ENCODE measurements around the gene SRPK1.

Gene SRPK1

GRCh38 chr6:35920793-35921732 lies at the start of gene SRPK1:
Gene SRPK1 (minus strand): TSS chr6:35921098. CDS start chr6:35921056, 42 bp downstream.
- Histone ChIP-seq H3K9me3 (ENCODE audit: control insufficient read depth in 5 of 5, low read length in 5 of 5) (no peaks in the 10 kb centered on the region), H3K4me1 (ENCODE audit: control insufficient read depth in 5 of 5, insufficient read depth in 5 of 5, low read length in 5 of 5) (peaks cover 0 to 29% (median 27%) of the 10 kb centered on the region in 5 donors), H3K4me3 (ENCODE audit: low read depth in 1 of 5, low read length in 5 of 5) (peak within 1 kb of the TSS; percentile 71 to 93 (median 89)), H3K27ac (ENCODE audit: low read depth, low read length) (peak within 1 kb of the TSS; percentile 39), H3K9ac (ENCODE audit: low read length in 5 of 5) (peak within 1 kb of the TSS; percentile 57 to 91 (median 82)), H3K36me3 (ENCODE audit: control insufficient read depth in 5 of 5, insufficient read depth in 5 of 5, low read length in 5 of 5) (no peaks in the 10 kb centered on the region), H3K27me3 (ENCODE audit: control insufficient read depth in 5 of 5, insufficient read depth in 4 of 5, low read length in 5 of 5) (no peaks in the 10 kb centered on the region)

GRCh38 chr6:35970181-35970580 lies 49.3 kb upstream of the SRPK1 start:
- no peaks in the 10 kb centered on the region for H3K27me3 ChIP-seq (ENCODE audit: control insufficient read depth in 5 of 5, insufficient read depth in 4 of 5, low read length in 5 of 5)
- H3K27ac ChIP-seq (ENCODE audit: low read depth, low read length), result no peak overlapping the region
- no peak overlapping the region for H3K9ac ChIP-seq (ENCODE audit: low read length in 5 of 5)
- no peaks in the 10 kb centered on the region for H3K9me3 ChIP-seq (ENCODE audit: control insufficient read depth in 5 of 5, low read length in 5 of 5)
- peaks cover 0 to 19% (median 17%) of the 10 kb centered on the region in 5 donors for H3K4me1 ChIP-seq (ENCODE audit: control insufficient read depth in 5 of 5, insufficient read depth in 5 of 5, low read length in 5 of 5)
- H3K4me3 ChIP-seq (ENCODE audit: low read depth in 1 of 5, low read length in 5 of 5), result no peak overlapping the region
- no peaks in the 10 kb centered on the region for H3K36me3 ChIP-seq (ENCODE audit: control insufficient read depth in 5 of 5, insufficient read depth in 5 of 5, low read length in 5 of 5)

- Histone ChIP-seq H3K27me3 (ENCODE audit: control insufficient read depth in 5 of 5, insufficient read depth in 4 of 5, low read length in 5 of 5) (no peaks in the 10 kb centered on the region), H3K4me3 (ENCODE audit: low read depth in 1 of 5, low read length in 5 of 5) (no peak overlapping the region), H3K9ac (ENCODE audit: low read length in 5 of 5) (no peak overlapping the region), H3K9me3 (ENCODE audit: control insufficient read depth in 5 of 5, low read length in 5 of 5) (no peaks in the 10 kb centered on the region), H3K27ac (ENCODE audit: low read depth, low read length) (no peak overlapping the region), H3K4me1 (ENCODE audit: control insufficient read depth in 5 of 5, insufficient read depth in 5 of 5, low read length in 5 of 5) (peaks cover 0 to 19% (median 17%) of the 10 kb centered on the region in 5 donors), H3K36me3 (ENCODE audit: control insufficient read depth in 5 of 5, insufficient read depth in 5 of 5, low read length in 5 of 5) (no peaks in the 10 kb centered on the region)
Observed at GRCh38 chr6:35969646-35970045, 48.7 kb upstream of the SRPK1 start.

GRCh38 chr6:35968821-35969220 lies 47.9 kb upstream of the SRPK1 start:
- no peaks in the 10 kb centered on the region for H3K27me3 ChIP-seq (ENCODE audit: control insufficient read depth in 5 of 5, insufficient read depth in 4 of 5, low read length in 5 of 5)
- H3K27ac ChIP-seq (ENCODE audit: low read depth, low read length), result no peak overlapping the region
- no peaks in the 10 kb centered on the region for H3K36me3 ChIP-seq (ENCODE audit: control insufficient read depth in 5 of 5, insufficient read depth in 5 of 5, low read length in 5 of 5)
- H3K4me1 ChIP-seq (ENCODE audit: control insufficient read depth in 5 of 5, insufficient read depth in 5 of 5, low read length in 5 of 5), result peaks cover 0 to 18% (median 14%) of the 10 kb centered on the region in 5 donors
- H3K4me3 ChIP-seq (ENCODE audit: low read depth in 1 of 5, low read length in 5 of 5), result no peak overlapping the region
- no peaks in the 10 kb centered on the region for H3K9me3 ChIP-seq (ENCODE audit: control insufficient read depth in 5 of 5, low read length in 5 of 5)
- no peak overlapping the region for H3K9ac ChIP-seq (ENCODE audit: low read length in 5 of 5)

GRCh38 chr6:35967076-35967774 lies 46.3 kb upstream of the SRPK1 start:
- H3K4me1 ChIP-seq (ENCODE audit: control insufficient read depth in 5 of 5, insufficient read depth in 5 of 5, low read length in 5 of 5), result peaks cover 0 to 2% (median under 1%) of the 10 kb centered on the region in 5 donors
- H3K36me3 ChIP-seq (ENCODE audit: control insufficient read depth in 5 of 5, insufficient read depth in 5 of 5, low read length in 5 of 5), result no peaks in the 10 kb centered on the region
- H3K27ac ChIP-seq (ENCODE audit: low read depth, low read length), result no peak overlapping the region
- no peak overlapping the region for H3K9ac ChIP-seq (ENCODE audit: low read length in 5 of 5)
- no peaks in the 10 kb centered on the region for H3K27me3 ChIP-seq (ENCODE audit: control insufficient read depth in 5 of 5, insufficient read depth in 4 of 5, low read length in 5 of 5)
- H3K4me3 ChIP-seq (ENCODE audit: low read depth in 1 of 5, low read length in 5 of 5), result no peak overlapping the region
- no peaks in the 10 kb centered on the region for H3K9me3 ChIP-seq (ENCODE audit: control insufficient read depth in 5 of 5, low read length in 5 of 5)

GRCh38 chr6:35962779-35963560 lies 42.1 kb upstream of the SRPK1 start:
- Histone ChIP-seq H3K4me1 (ENCODE audit: control insufficient read depth in 5 of 5, insufficient read depth in 5 of 5, low read length in 5 of 5) (no peaks in the 10 kb centered on the region), H3K9me3 (ENCODE audit: control insufficient read depth in 5 of 5, low read length in 5 of 5) (no peaks in the 10 kb centered on the region), H3K4me3 (ENCODE audit: low read depth in 1 of 5, low read length in 5 of 5) (no peak overlapping the region), H3K36me3 (ENCODE audit: control insufficient read depth in 5 of 5, insufficient read depth in 5 of 5, low read length in 5 of 5) (no peaks in the 10 kb centered on the region), H3K9ac (ENCODE audit: low read length in 5 of 5) (no peak overlapping the region), H3K27me3 (ENCODE audit: control insufficient read depth in 5 of 5, insufficient read depth in 4 of 5, low read length in 5 of 5) (peaks cover 0 to 6% (median 0%) of the 10 kb centered on the region in 5 donors), H3K27ac (ENCODE audit: low read depth, low read length) (no peak overlapping the region)

- Histone ChIP-seq H3K9me3 (ENCODE audit: control insufficient read depth in 5 of 5, low read length in 5 of 5) (no peaks in the 10 kb centered on the region), H3K9ac (ENCODE audit: low read length in 5 of 5) (no peak overlapping the region), H3K4me1 (ENCODE audit: control insufficient read depth in 5 of 5, insufficient read depth in 5 of 5, low read length in 5 of 5) (no peaks in the 10 kb centered on the region), H3K36me3 (ENCODE audit: control insufficient read depth in 5 of 5, insufficient read depth in 5 of 5, low read length in 5 of 5) (no peaks in the 10 kb centered on the region), H3K27me3 (ENCODE audit: control insufficient read depth in 5 of 5, insufficient read depth in 4 of 5, low read length in 5 of 5) (peaks cover 0 to 6% (median 0%) of the 10 kb centered on the region in 5 donors), H3K4me3 (ENCODE audit: low read depth in 1 of 5, low read length in 5 of 5) (no peak overlapping the region), H3K27ac (ENCODE audit: low read depth, low read length) (no peak overlapping the region)
Observed at GRCh38 chr6:35960187-35960586, 39.3 kb upstream of the SRPK1 start.

GRCh38 chr6:35955970-35956369 lies 35.1 kb upstream of the SRPK1 start:
- Histone ChIP-seq H3K4me3 (ENCODE audit: low read depth in 1 of 5, low read length in 5 of 5) (no peak overlapping the region), H3K9ac (ENCODE audit: low read length in 5 of 5) (no peak overlapping the region), H3K27ac (ENCODE audit: low read depth, low read length) (no peak overlapping the region), H3K9me3 (ENCODE audit: control insufficient read depth in 5 of 5, low read length in 5 of 5) (no peaks in the 10 kb centered on the region), H3K4me1 (ENCODE audit: control insufficient read depth in 5 of 5, insufficient read depth in 5 of 5, low read length in 5 of 5) (peaks cover 0 to 3% (median 0%) of the 10 kb centered on the region in 5 donors), H3K27me3 (ENCODE audit: control insufficient read depth in 5 of 5, insufficient read depth in 4 of 5, low read length in 5 of 5) (peaks cover 0 to 3% (median 0%) of the 10 kb centered on the region in 5 donors), H3K36me3 (ENCODE audit: control insufficient read depth in 5 of 5, insufficient read depth in 5 of 5, low read length in 5 of 5) (no peaks in the 10 kb centered on the region)

GRCh38 chr6:35955521-35955920 lies 34.6 kb upstream of the SRPK1 start:
- Histone ChIP-seq H3K27me3 (ENCODE audit: control insufficient read depth in 5 of 5, insufficient read depth in 4 of 5, low read length in 5 of 5) (peaks cover 0 to 3% (median 0%) of the 10 kb centered on the region in 5 donors), H3K9me3 (ENCODE audit: control insufficient read depth in 5 of 5, low read length in 5 of 5) (no peaks in the 10 kb centered on the region), H3K9ac (ENCODE audit: low read length in 5 of 5) (no peak overlapping the region), H3K27ac (ENCODE audit: low read depth, low read length) (no peak overlapping the region), H3K4me3 (ENCODE audit: low read depth in 1 of 5, low read length in 5 of 5) (no peak overlapping the region), H3K4me1 (ENCODE audit: control insufficient read depth in 5 of 5, insufficient read depth in 5 of 5, low read length in 5 of 5) (peaks cover 0 to 3% (median 0%) of the 10 kb centered on the region in 5 donors), H3K36me3 (ENCODE audit: control insufficient read depth in 5 of 5, insufficient read depth in 5 of 5, low read length in 5 of 5) (no peaks in the 10 kb centered on the region)

All from subcutaneous abdominal adipose tissue (tissue), 5 donors.